Endothelial cell of umbilical vein (primary cell): ENCODE data around the gene XXYLT1. TPM values are rescaled to one million over a fixed set of nuclear protein-coding genes. Genes with fewer than 3 reads are reported as not detected.

Source experiments
- BruUV-seq: library from RNA; stranded (reverse); fragments of 400-500 nt; replicated peaks from 2 replicates; lab custom pipeline; 2021; lab: Mats Ljungman, UMichigan
- CTCF ChIA-PET: fragments of 300-600, 350-600 bp; sonication (Branson Sonifier 250); formaldehyde crosslinking; loops from one replicate; lab custom pipeline; 2021; ENCODE audit warnings: antibody characterized with exemption, inconsistent platforms; lab: Charles Lee
- POLR2A ChIA-PET: fragments of 300-600, 350-600 bp; sonication (Branson Sonifier 250); formaldehyde crosslinking; loops from one replicate; lab custom pipeline; 2021; ENCODE audit warnings: antibody characterized with exemption, inconsistent platforms; lab: Charles Lee
- DNase-seq: peaks from one replicate; pipeline ENCODE4 v3.0.0-alpha.2; 2011; ENCODE audit warnings: low read depth, low spot score
- FAIRE-seq: peaks from 2 replicates; lab custom pipeline; 2011; peaks lifted over from hg19 to GRCh38; lab: Jason Lieb, UNC
- H2AFZ ChIP-seq: 2 replicates; pipeline ENCODE4 v1.6.0; 2012; ENCODE audit warnings: low read depth, low read length, control low read depth, inconsistent platforms
- H3K27ac ChIP-seq: 2 replicates; pipeline ENCODE4 v1.5.1; 2011; ENCODE audit warnings: low read depth, mild to moderate bottlenecking, control low read depth, low read length, moderate library complexity; ENCODE audit not compliant: insufficient read depth
- H3K27me3 ChIP-seq, 2 experiments: 2 replicates each; pipeline versions ENCODE4 v1.6.0 to v1.6.1; 2011; ENCODE audit warnings: low read length in 2 of 2, mixed read lengths in 1 of 2; ENCODE audit not compliant: control insufficient read depth in 2 of 2, insufficient read depth in 2 of 2
- H3K36me3 ChIP-seq, 2 experiments: 2 replicates in 1 of 2; 3 replicates in 1 of 2; pipeline ENCODE4 v1.5.1; 2011; ENCODE audit warnings: low read length in 2 of 2, mild to moderate bottlenecking in 1 of 2, moderate library complexity in 1 of 2; ENCODE audit not compliant: control insufficient read depth in 2 of 2, insufficient read depth in 2 of 2; ENCODE audit errors: extremely low read depth in 1 of 2
- H3K4me1 ChIP-seq: 3 replicates; pipeline ENCODE4 v1.5.1; 2011; ENCODE audit warnings: mild to moderate bottlenecking, low read length; ENCODE audit not compliant: control insufficient read depth, insufficient read depth; ENCODE audit errors: extremely low read depth
- H3K4me2 ChIP-seq: 2 replicates; pipeline ENCODE4 v1.6.1; 2011; ENCODE audit warnings: low read length, control low read depth, mixed read lengths; ENCODE audit not compliant: insufficient read depth
- H3K4me3 ChIP-seq, 3 experiments: fragments of 200-600 bp in 1 of 3; sonication (generic), shearing (Covaris generic) in 1 of 3; replicated peaks in 1 of 3; 2 replicates each; pipeline ENCODE4 v1.5.1; 2011 to 2016; ENCODE audit warnings: control low read depth in 3 of 3, low read length in 3 of 3, mild to moderate bottlenecking in 2 of 3, inconsistent platforms in 1 of 3, low read depth in 1 of 3, moderate library complexity in 1 of 3; ENCODE audit not compliant: insufficient read depth in 1 of 3
- H3K79me2 ChIP-seq: 2 replicates; pipeline ENCODE4 v1.6.0; 2012; ENCODE audit warnings: low read length, inconsistent platforms; ENCODE audit not compliant: control insufficient read depth, insufficient read depth
- H3K9ac ChIP-seq: replicated peaks from 2 replicates; pipeline ENCODE3; 2011; ENCODE audit warnings: low read length, control low read depth; ENCODE audit not compliant: insufficient read depth; ENCODE audit errors: extremely low read depth
- H3K9me1 ChIP-seq: replicated peaks from 3 replicates; pipeline ENCODE4 v1.6.0; 2011; ENCODE audit warnings: mild to moderate bottlenecking, low read length; ENCODE audit not compliant: control insufficient read depth, insufficient read depth; ENCODE audit errors: extremely low read depth
- H3K9me3 ChIP-seq: replicated peaks from 2 replicates; pipeline ENCODE4 v1.5.1; 2012; ENCODE audit warnings: low read length, inconsistent platforms; ENCODE audit not compliant: control insufficient read depth, insufficient read depth
- H4K20me1 ChIP-seq: replicated peaks from 2 replicates; pipeline ENCODE3; 2011; ENCODE audit warnings: mild to moderate bottlenecking, low read length; ENCODE audit not compliant: control insufficient read depth, insufficient read depth; ENCODE audit errors: extremely low read depth
- CTCF ChIP-seq, 2 donors: IDR thresholded peaks; 1 replicate in 1 of 2; 2 replicates in 1 of 2; pipeline ENCODE4 v1.5.1; 2011; ENCODE audit warnings: low read length in 2 of 2, mild to moderate bottlenecking in 2 of 2, moderate library complexity in 2 of 2, control low read depth in 1 of 2, inconsistent platforms in 1 of 2, low read depth in 1 of 2; ENCODE audit not compliant: insufficient read depth in 1 of 2; ENCODE audit errors: extremely low read depth in 1 of 2
- EZH2 ChIP-seq: IDR thresholded peaks from 2 replicates; pipeline ENCODE4 v1.6.1; 2012; ENCODE audit warnings: borderline replicate concordance, low read depth, mild to moderate bottlenecking, moderate library complexity, low read length, inconsistent platforms; ENCODE audit not compliant: severe bottlenecking
- FOS ChIP-seq: IDR thresholded peaks from 2 replicates; pipeline ENCODE4 v1.6.1; 2011; ENCODE audit warnings: mild to moderate bottlenecking, low read length, moderate library complexity, borderline replicate concordance; ENCODE audit not compliant: insufficient read depth
- GATA2 ChIP-seq: IDR thresholded peaks from 2 replicates; pipeline ENCODE4 v1.7.0; 2011; ENCODE audit warnings: low read depth, mild to moderate bottlenecking, moderate library complexity, mixed read lengths, low read length; ENCODE audit not compliant: insufficient read length, insufficient read depth
- JUN ChIP-seq: IDR thresholded peaks from 2 replicates; pipeline ENCODE4 v1.6.1; 2011; ENCODE audit warnings: borderline replicate concordance, low read depth; ENCODE audit not compliant: insufficient read length, insufficient read depth
- MAX ChIP-seq: IDR thresholded peaks from 2 replicates; pipeline ENCODE4 v1.6.1; 2011; ENCODE audit not compliant: insufficient read depth, insufficient read length
- MYC ChIP-seq: IDR thresholded peaks from one replicate; pipeline ENCODE4 v1.6.1; 2011; ENCODE audit warnings: mild to moderate bottlenecking, low read depth, low read length
- POLR2A ChIP-seq: IDR thresholded peaks from 2 replicates; pipeline ENCODE4 v1.6.1; 2012; ENCODE audit warnings: low read depth, mild to moderate bottlenecking, control low read depth, low read length
- POLR2AphosphoS5 ChIP-seq: IDR thresholded peaks from 2 replicates; pipeline ENCODE4 v1.6.1; 2012; ENCODE audit warnings: low read depth, mild to moderate bottlenecking, control low read depth, low read length, moderate library complexity; ENCODE audit not compliant: insufficient read depth
- dilution Hi-C: fragments of 300-500 bp; cut with MboI; formaldehyde crosslinking; loops from one replicate; pipeline ENCODE4 v1.15.0; 2019; ENCODE audit warnings: low sequenced_read_pairs; ENCODE audit not compliant: extremely low pct_ligation_motif_present
- intact Hi-C: fragments of 100-400 bp; cut with micrococcal nuclease; formaldehyde crosslinking; loops from one replicate; pipeline ENCODE4 v1.10.0; 2022
- polyA plus RNA-seq, 4 experiments: library from polyadenylated mRNA; depleted of rRNA in 3 of 4; stranded (reverse) in 3 of 4; unstranded in 1 of 4; fragments of >200 nt; gene quantifications; 2 replicates each; pipeline versions ENCODE4 v1.2.1 to v1.2.3, GENCODE V29; 2011 to 2012; ENCODE audit warnings: missing spikeins in 1 of 4
- total RNA-seq: library from RNA; stranded (reverse); gene quantifications from 2 replicates; pipeline ENCODE4 v1.2.3, GENCODE V29; 2021

XXYLT1 gene
- total and polyA plus RNA-seq, 2 donors (not counting 3 experiments of a cell fraction or from before 2014, with no cell fraction given), result 54.4 to 78.1 TPM

- H4K20me1 ChIP-seq, result no peaks in the 10 kb centered on the region
- no peak overlapping the region for H3K4me2 ChIP-seq
- no peak overlapping the region for H3K9ac ChIP-seq
- H3K27me3 ChIP-seq, result no peaks in the 10 kb centered on the region
- no peak overlapping the region for H3K27ac ChIP-seq
- no peaks in the 10 kb centered on the region for H3K36me3 ChIP-seq
- no peak overlapping the region for H2AFZ ChIP-seq
- ChIA-PET CTCF (interaction anchor here (1.0 to 1.3 kb wide), 2 partner anchors 18 to 24 kb away, joined by 3 to 4 read pairs; no protein-coding TSS in a partner anchor), POLR2A (no interaction called here)
- intact Hi-C loops, result no loop called here
- dilution Hi-C loops, result no loop called here
- no peak overlapping the region for H3K4me3 ChIP-seq
- no peaks in the 10 kb centered on the region for H3K9me1 ChIP-seq
- H3K4me1 ChIP-seq, result peaks cover 24% of the 10 kb centered on the region
- FAIRE-seq (no peak), DNase-seq (no peak)
- BruUV-seq, result no TSS peak
- peaks cover 25% of the 10 kb centered on the region for H3K79me2 ChIP-seq
- TF ChIP-seq MAX (no peak), POLR2A (no peak), GATA2 (no peak), MYC (no peak), JUN (no peak)
- H3K9me3 ChIP-seq, result no peaks in the 10 kb centered on the region
Observed at GRCh38 chr3:195212749-195213375, 58.1 kb downstream of the XXYLT1 start.

GRCh38 chr3:195212033-195212748 lies 58.8 kb downstream of the XXYLT1 start:
- BruUV-seq, result no TSS peak
- no peaks in the 10 kb centered on the region for H3K9me1 ChIP-seq
- H3K4me1 ChIP-seq, result peaks cover 24% of the 10 kb centered on the region
- H3K36me3 ChIP-seq, result no peaks in the 10 kb centered on the region
- no peaks in the 10 kb centered on the region for H3K9me3 ChIP-seq
- intact Hi-C loops, result no loop called here
- dilution Hi-C loops, result no loop called here
- H3K27me3 ChIP-seq, result no peaks in the 10 kb centered on the region
- H3K4me3 ChIP-seq, result no peak overlapping the region
- DNase-seq (no peak), FAIRE-seq (no peak)
- H3K9ac ChIP-seq, result no peak overlapping the region
- ChIA-PET CTCF (interaction anchor here (1.0 to 2.2 kb wide), 4 partner anchors 10 to 530 kb away, joined by 3 to 8 read pairs (median 6); no protein-coding TSS in a partner anchor), POLR2A (no interaction called here)
- H3K4me2 ChIP-seq, result no peak overlapping the region
- no peaks in the 10 kb centered on the region for H4K20me1 ChIP-seq
- H3K79me2 ChIP-seq, result peaks cover 27% of the 10 kb centered on the region
- no peak for TF ChIP-seq MYC
- no peak for TF ChIP-seq JUN
- no peak for TF ChIP-seq CTCF (IDR thresholded peaks at IDR 0.05; ENCODE audit: extremely low read depth in 1 of 2, insufficient read depth in 1 of 2, low read depth in 1 of 2, low read length in 2 of 2)
- no peak for TF ChIP-seq GATA2
- TF ChIP-seq POLR2A, result no peak
- TF ChIP-seq MAX, result no peak
- no peak for TF ChIP-seq EZH2
- TF ChIP-seq POLR2AphosphoS5, result no peak
- TF ChIP-seq FOS, result no peak
- no peak overlapping the region for H3K27ac ChIP-seq
- H2AFZ ChIP-seq, result no peak overlapping the region
